ENCODE results near the gene CD82.

GRCh38 chr11:44530413-44531115 lies 34.9 kb upstream of the CD82 start:
- no peak for TF ChIP-seq CTCF (IDR thresholded peaks at IDR 0.05)
- no peak for TF ChIP-seq POLR2A (IDR thresholded peaks at IDR 0.05)
